Measurements from ENCODE around the gene YDJC.

The YDJC gene

GRCh38 chr22:21633481-21633880, 3.7 kb upstream of the YDJC start:
- Histone ChIP-seq H3K4me1 (ENCODE audit: low read length) (peaks cover 7% of the 10 kb centered on the region), H3K4me2 (ENCODE audit: low read length) (no peak overlapping the region), H3K27me3 (ENCODE audit: low read depth, low read length) (no peaks in the 10 kb centered on the region), H3K27ac (ENCODE audit: low read length) (no peak overlapping the region), H4K20me1 (ENCODE audit: insufficient read depth, low read length) (no peaks in the 10 kb centered on the region), H3K36me3 (replicated peaks; ENCODE audit: low read depth, low read length) (peaks cover 7% of the 10 kb centered on the region), H3K9me3 (ENCODE audit: insufficient read depth, low read length) (no peaks in the 10 kb centered on the region), H3K4me3 (ENCODE audit: low read length) (no peak overlapping the region), H3K9ac (ENCODE audit: low read length) (no peak overlapping the region), H3K79me2 (ENCODE audit: low read length) (peaks cover 13% of the 10 kb centered on the region), H2AFZ (ENCODE audit: low read depth, low read length) (no peak overlapping the region)
- TF ChIP-seq CTCF (IDR thresholded peaks at IDR 0.05; ENCODE audit: low read depth, low read length) (no peak), EZH2phosphoT487 (IDR thresholded peaks at IDR 0.05; ENCODE audit: low read depth) (no peak)

GRCh38 chr22:21632931-21633330, 3.1 kb upstream of the YDJC start:
- H2AFZ ChIP-seq (ENCODE audit: low read depth, low read length): no peak overlapping the region
- peaks cover 4% of the 10 kb centered on the region; the same call in 1 of the 2 replicates for H4K20me1 ChIP-seq (ENCODE audit: insufficient read depth, low read length)
- H3K27ac ChIP-seq (ENCODE audit: low read length): no peak overlapping the region
- H3K4me1 ChIP-seq (ENCODE audit: low read length): peaks cover 11% of the 10 kb centered on the region
- H3K4me2 ChIP-seq (ENCODE audit: low read length): no peak overlapping the region
- H3K9ac ChIP-seq (ENCODE audit: low read length): no peak overlapping the region
- peaks cover 19% of the 10 kb centered on the region for H3K79me2 ChIP-seq (ENCODE audit: low read length)
- TF ChIP-seq EZH2phosphoT487 (IDR thresholded peaks at IDR 0.05; ENCODE audit: low read depth) (no peak), CTCF (IDR thresholded peaks at IDR 0.05; ENCODE audit: low read depth, low read length) (no peak)
- H3K36me3 ChIP-seq (replicated peaks; ENCODE audit: low read depth, low read length): peaks cover 12% of the 10 kb centered on the region
- H3K27me3 ChIP-seq (ENCODE audit: low read depth, low read length): no peaks in the 10 kb centered on the region
- no peaks in the 10 kb centered on the region for H3K9me3 ChIP-seq (ENCODE audit: insufficient read depth, low read length)
- no peak overlapping the region for H3K4me3 ChIP-seq (ENCODE audit: low read length)

- no peak within 1 kb of the TSS for H3K4me3 ChIP-seq (ENCODE audit: low read length)
These were observed 2.5 kb upstream of the YDJC start, which contains the start of gene CCDC116 for GRCh38 chr22:21632237-21632895. TSS of gene CCDC116 (plus strand) at chr22:21632760. CDS start at chr22:21633182, 422 bp downstream.

More at GRCh38 chr22:21632237-21632895, 2.5 kb upstream of the YDJC start, which contains the start of gene CCDC116:
- peaks cover 16% of the 10 kb centered on the region for H3K36me3 ChIP-seq (replicated peaks; ENCODE audit: low read depth, low read length)
- no peaks in the 10 kb centered on the region for H3K9me3 ChIP-seq (ENCODE audit: insufficient read depth, low read length)
- no peak within 1 kb of the TSS for H3K4me2 ChIP-seq (ENCODE audit: low read length)
- no peak within 1 kb of the TSS for H2AFZ ChIP-seq (ENCODE audit: low read depth, low read length)
- no peak within 1 kb of the TSS for H3K27ac ChIP-seq (ENCODE audit: low read length)
- no peaks in the 10 kb centered on the region for H3K27me3 ChIP-seq (ENCODE audit: low read depth, low read length)
- peaks cover 25% of the 10 kb centered on the region for H3K79me2 ChIP-seq (ENCODE audit: low read length)
- peaks cover 4% of the 10 kb centered on the region; the same call in 1 of the 2 replicates for H4K20me1 ChIP-seq (ENCODE audit: insufficient read depth, low read length)
- H3K9ac ChIP-seq (ENCODE audit: low read length): no peak within 1 kb of the TSS
- H3K4me1 ChIP-seq (ENCODE audit: low read length): peaks cover 11% of the 10 kb centered on the region
- TF ChIP-seq CTCF (IDR thresholded peaks at IDR 0.05; ENCODE audit: low read depth, low read length): no peak
- no peak for TF ChIP-seq EZH2phosphoT487 (IDR thresholded peaks at IDR 0.05; ENCODE audit: low read depth)

Measured in OCI-LY3 (cell line).